ENCODE results near the gene ZNF670. TPM values are rescaled to one million over a fixed set of nuclear protein-coding genes. Genes with fewer than 3 reads are reported as not detected.
A peak's percentile ranks its signal among the peaks of the same experiment; 100 is the strongest.
"Not testable (repeated sequence)": the region's sequence is repeated elsewhere in the genome, so short reads cannot be mapped to it uniquely, and the experiment has no call there.

Gene ZNF670
- total RNA-seq (4.4 and 4.6 TPM in 2 replicates), polyA plus RNA-seq (0.65 and 0.86 TPM in 2 replicates), polyA minus RNA-seq (0.21 and 0.34 TPM in 2 replicates)
- total RNA-seq (2013): 4.2 TPM

DNA sequence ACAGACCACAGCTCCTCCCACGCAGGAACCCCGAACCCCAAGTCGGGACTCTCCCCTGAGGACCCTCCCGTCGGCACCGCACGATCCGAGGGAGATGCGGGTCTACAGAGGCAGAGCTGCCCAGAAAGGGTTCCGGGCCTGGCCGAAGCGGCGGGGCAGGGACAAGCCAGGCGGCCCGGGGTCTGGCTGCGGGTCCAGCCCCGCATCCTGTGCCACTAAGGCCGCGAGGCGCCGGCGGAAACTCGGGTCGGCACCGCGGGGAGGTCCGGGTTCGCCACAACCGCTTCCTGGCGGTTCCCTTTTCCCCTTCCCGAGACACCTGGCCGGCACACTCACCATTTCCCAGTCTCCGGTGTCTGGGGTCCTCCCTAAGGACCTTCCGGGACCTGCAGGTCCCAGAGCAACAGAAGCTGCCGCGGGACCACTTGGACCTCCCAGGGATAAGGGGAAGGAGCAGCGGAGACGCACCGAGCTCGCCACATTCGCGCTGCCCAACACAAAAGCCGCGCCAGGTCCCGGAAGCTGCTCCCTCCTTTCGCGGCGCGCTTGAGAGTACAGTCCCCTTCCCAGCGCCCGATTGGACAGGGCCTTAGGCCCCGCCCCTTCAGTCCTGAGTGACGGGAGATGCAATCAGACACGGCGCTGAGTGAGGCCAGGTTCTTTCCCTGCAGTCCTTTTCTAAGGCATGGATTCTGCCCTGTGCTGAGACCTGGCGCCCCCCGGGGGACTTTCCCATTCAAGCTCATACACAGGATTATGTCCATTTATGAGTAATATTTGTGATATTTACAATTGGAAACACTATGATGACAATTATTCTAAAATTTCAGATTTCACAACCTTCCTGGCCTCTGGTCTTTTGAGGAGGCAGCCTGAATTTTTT lies at the start of gene ZNF670:
ZNF670 (minus strand) TSS at position 554 of the 883 bp plus-strand sequence; CDS start at position 339, 215 bp downstream.
- ChIA-PET CTCF (interaction anchor here (0.6 to 1.4 kb wide), 5 partner anchors 96 to 221 kb away, joined by 3 to 4 read pairs (median 3); no protein-coding TSS in a partner anchor), POLR2A (interaction anchor here (0.6 to 1.4 kb wide), 4 partner anchors 126 to 373 kb away, joined by 3 to 5 read pairs (median 4); partner anchors contain the start of gene AHCTF1)
- ATAC-seq (ENCODE audit: low read depth) (peak; percentile 98), DNase-seq (peak; percentile 86)
- under 1% methylated on average over 53 of the region's 57 CpGs for WGBS (ENCODE audit: insufficient coverage)
- Histone ChIP-seq H3K4me1 (ENCODE audit: control insufficient read depth in 2 of 2, insufficient read depth in 2 of 2, low read length in 2 of 2) (peaks cover 11 to 20% of the 10 kb centered on the region in 2 donors), H2AFZ (ENCODE audit: insufficient read depth, low read depth, low read length, poor library complexity, severe bottlenecking) (peak within 1 kb of the TSS; percentile 90), H4K20me1 (ENCODE audit: control insufficient read depth, insufficient read depth, low read length, poor library complexity, severe bottlenecking) (no peaks in the 10 kb centered on the region), H3K4me2 (replicated peaks; ENCODE audit: low read depth, low read length, poor library complexity, severe bottlenecking) (peak within 1 kb of the TSS; percentile 94), H3K9me3 (ENCODE audit: control extremely low read depth in 1 of 3, control insufficient read depth in 2 of 3, insufficient read depth in 1 of 3, low read length in 2 of 3) (no peaks in the 10 kb centered on the region), H3K9ac (ENCODE audit: low read length) (peak within 1 kb of the TSS; percentile 91), H3K4me3 (ENCODE audit: control extremely low read depth in 1 of 5, extremely low read depth in 1 of 5, insufficient read depth in 1 of 5, low read depth in 2 of 5, low read length in 4 of 5) (peak within 1 kb of the TSS; percentile 60 to 99 (median 93)), H3K27me3 (replicated peaks in 1 of 4; ENCODE audit: control extremely low read depth in 1 of 4, control insufficient read depth in 3 of 4, insufficient read depth in 4 of 4, low read length in 3 of 4) (no peaks in the 10 kb centered on the region), H3K27ac (ENCODE audit: low read length in 2 of 2) (peak within 1 kb of the TSS; percentile 61 to 80), H3K36me3 (replicated peaks in 1 of 2; ENCODE audit: control extremely low read depth in 1 of 2, control insufficient read depth in 1 of 2, extremely low read depth in 1 of 2, insufficient read depth in 2 of 2, low read length in 1 of 2) (no peaks in the 10 kb centered on the region), H3K79me2 (ENCODE audit: control insufficient read depth, insufficient read depth, low read length) (peaks cover 22% of the 10 kb centered on the region)
- peaks cover 25% of the 10 kb centered on the region for H3K4me1 Mint-ChIP-seq
- peak within 1 kb of the TSS; percentile 79 for H3K27ac Mint-ChIP-seq
- H3K9me3 Mint-ChIP-seq (ENCODE audit: insufficient read depth): no peaks in the 10 kb centered on the region
- TF ChIP-seq, protein P1, sequence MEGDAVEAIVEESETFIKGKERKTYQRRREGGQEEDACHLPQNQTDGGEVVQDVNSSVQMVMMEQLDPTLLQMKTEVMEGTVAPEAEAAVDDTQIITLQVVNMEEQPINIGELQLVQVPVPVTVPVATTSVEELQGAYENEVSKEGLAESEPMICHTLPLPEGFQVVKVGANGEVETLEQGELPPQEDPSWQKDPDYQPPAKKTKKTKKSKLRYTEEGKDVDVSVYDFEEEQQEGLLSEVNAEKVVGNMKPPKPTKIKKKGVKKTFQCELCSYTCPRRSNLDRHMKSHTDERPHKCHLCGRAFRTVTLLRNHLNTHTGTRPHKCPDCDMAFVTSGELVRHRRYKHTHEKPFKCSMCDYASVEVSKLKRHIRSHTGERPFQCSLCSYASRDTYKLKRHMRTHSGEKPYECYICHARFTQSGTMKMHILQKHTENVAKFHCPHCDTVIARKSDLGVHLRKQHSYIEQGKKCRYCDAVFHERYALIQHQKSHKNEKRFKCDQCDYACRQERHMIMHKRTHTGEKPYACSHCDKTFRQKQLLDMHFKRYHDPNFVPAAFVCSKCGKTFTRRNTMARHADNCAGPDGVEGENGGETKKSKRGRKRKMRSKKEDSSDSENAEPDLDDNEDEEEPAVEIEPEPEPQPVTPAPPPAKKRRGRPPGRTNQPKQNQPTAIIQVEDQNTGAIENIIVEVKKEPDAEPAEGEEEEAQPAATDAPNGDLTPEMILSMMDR (IDR thresholded peaks at IDR 0.05): no peak
- TF ChIP-seq EZH2 (IDR thresholded peaks at IDR 0.05; ENCODE audit: borderline replicate concordance, insufficient read depth, low read depth, low read length, poor library complexity, severe bottlenecking): no peak
- peak within 1 kb of the TSS; percentile 93 for H3K4me3 Mint-ChIP-seq
- intact Hi-C loops (cut with micrococcal nuclease): loop anchor here (1.0 to 2.0 kb wide), 3 partner anchors 26 to 147 kb away; partner anchors contain the start of genes AHCTF1 and ZNF669
- peaks cover 3% of the 10 kb centered on the region for H3K27me3 Mint-ChIP-seq

GRCh38 chr1:247127519-247128282 lies 49.1 kb upstream of the ZNF670 start:
- H3K27me3 ChIP-seq (replicated peaks in 1 of 4; ENCODE audit: control extremely low read depth in 1 of 4, control insufficient read depth in 3 of 4, insufficient read depth in 4 of 4, low read length in 3 of 4); H3K4me1 ChIP-seq (ENCODE audit: control insufficient read depth in 2 of 2, insufficient read depth in 2 of 2, low read length in 2 of 2); H3K36me3 ChIP-seq (replicated peaks in 1 of 2; ENCODE audit: control extremely low read depth in 1 of 2, control insufficient read depth in 1 of 2, extremely low read depth in 1 of 2, insufficient read depth in 2 of 2, low read length in 1 of 2); H4K20me1 ChIP-seq (ENCODE audit: control insufficient read depth, insufficient read depth, low read length, poor library complexity, severe bottlenecking); H3K27me3 Mint-ChIP-seq; H3K9ac ChIP-seq (ENCODE audit: low read length); DNase-seq; H3K27ac ChIP-seq (ENCODE audit: low read length in 2 of 2); ATAC-seq (ENCODE audit: low read depth); CTCF ChIA-PET; H3K9me3 Mint-ChIP-seq (ENCODE audit: insufficient read depth); H2AFZ ChIP-seq (ENCODE audit: insufficient read depth, low read depth, low read length, poor library complexity, severe bottlenecking); H3K4me1 Mint-ChIP-seq: not testable (repeated sequence)
- H3K9me3 ChIP-seq (ENCODE audit: control extremely low read depth in 1 of 3, control insufficient read depth in 2 of 3, insufficient read depth in 1 of 3, low read length in 2 of 3): peaks cover under 1 to 22% (median 2%) of the 10 kb centered on the region in 3 donors
- POLR2A ChIA-PET: interaction anchor here (0.7 kb wide), 1 partner anchor 41 kb away, joined by 3 read pairs; no protein-coding TSS in a partner anchor
- 34% methylated on average over 4 of the region's 18 CpGs for WGBS (ENCODE audit: insufficient coverage)
- H3K4me3 Mint-ChIP-seq: peak overlapping the region; percentile 83
- H3K4me3 ChIP-seq (ENCODE audit: control extremely low read depth in 1 of 5, extremely low read depth in 1 of 5, insufficient read depth in 1 of 5, low read depth in 2 of 5, low read length in 4 of 5): peak overlapping the region in 3 of 5 experiments; percentile 23 to 36 (median 26)
- intact Hi-C loops (cut with micrococcal nuclease): loop anchor here (2.0 kb wide), 1 partner anchor 41 kb away; no protein-coding TSS in a partner anchor
- peak overlapping the region; percentile 42 for H3K4me2 ChIP-seq (replicated peaks; ENCODE audit: low read depth, low read length, poor library complexity, severe bottlenecking)
- peaks cover 16% of the 10 kb centered on the region for H3K79me2 ChIP-seq (ENCODE audit: control insufficient read depth, insufficient read depth, low read length)
- peak overlapping the region; percentile 81 for H3K27ac Mint-ChIP-seq

DNA sequence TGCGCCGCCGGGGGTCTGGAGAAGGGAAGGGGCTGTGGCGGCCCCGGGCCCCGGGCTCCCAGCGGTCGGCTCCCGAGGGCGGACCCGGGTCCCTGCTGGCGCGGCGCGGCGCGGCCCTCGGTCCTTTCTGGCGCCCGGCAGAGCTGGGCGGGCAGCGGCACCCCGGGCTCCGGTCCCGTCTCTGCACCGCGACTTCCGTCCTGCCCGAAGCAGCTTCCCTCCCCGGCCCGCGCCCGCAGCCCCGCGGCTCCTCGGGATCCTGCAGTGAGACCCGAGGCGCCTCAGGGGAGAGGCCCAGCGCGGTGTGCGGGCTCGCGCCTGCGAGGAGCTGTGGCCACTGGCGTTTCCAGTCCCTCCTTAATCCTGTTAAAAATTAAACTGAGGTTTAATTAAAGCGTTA lies 48.0 kb upstream of the ZNF670 start:
- H3K27me3 Mint-ChIP-seq; H3K9ac ChIP-seq (ENCODE audit: low read length); H3K4me2 ChIP-seq (replicated peaks; ENCODE audit: low read depth, low read length, poor library complexity, severe bottlenecking); H3K27ac Mint-ChIP-seq; H3K4me3 Mint-ChIP-seq; H3K27ac ChIP-seq (ENCODE audit: low read length in 2 of 2); H4K20me1 ChIP-seq (ENCODE audit: control insufficient read depth, insufficient read depth, low read length, poor library complexity, severe bottlenecking); intact Hi-C loops (cut with micrococcal nuclease); H3K4me1 ChIP-seq (ENCODE audit: control insufficient read depth in 2 of 2, insufficient read depth in 2 of 2, low read length in 2 of 2); DNase-seq; CTCF ChIA-PET; H3K4me3 ChIP-seq (ENCODE audit: control extremely low read depth in 1 of 5, extremely low read depth in 1 of 5, insufficient read depth in 1 of 5, low read depth in 2 of 5, low read length in 4 of 5); POLR2A ChIA-PET; H3K27me3 ChIP-seq (replicated peaks in 1 of 4; ENCODE audit: control extremely low read depth in 1 of 4, control insufficient read depth in 3 of 4, insufficient read depth in 4 of 4, low read length in 3 of 4); H2AFZ ChIP-seq (ENCODE audit: insufficient read depth, low read depth, low read length, poor library complexity, severe bottlenecking); H3K4me1 Mint-ChIP-seq; H3K9me3 Mint-ChIP-seq (ENCODE audit: insufficient read depth); H3K36me3 ChIP-seq (replicated peaks in 1 of 2; ENCODE audit: control extremely low read depth in 1 of 2, control insufficient read depth in 1 of 2, extremely low read depth in 1 of 2, insufficient read depth in 2 of 2, low read length in 1 of 2): not testable (repeated sequence)
- peaks cover 12% of the 10 kb centered on the region for H3K79me2 ChIP-seq (ENCODE audit: control insufficient read depth, insufficient read depth, low read length)
- ATAC-seq (ENCODE audit: low read depth): peak; percentile 46
- no CpG with 5 or more reads among the region's 46 CpGs for WGBS (ENCODE audit: insufficient coverage)
- H3K9me3 ChIP-seq (ENCODE audit: control extremely low read depth in 1 of 3, control insufficient read depth in 2 of 3, insufficient read depth in 1 of 3, low read length in 2 of 3): peaks cover 2 to 17% (median 5%) of the 10 kb centered on the region in 3 donors
